Naive thymus-derived CD4-positive, alpha-beta T cell (primary cell): ENCODE results near the gene AXDND1. TPM values are rescaled to one million over a fixed set of nuclear protein-coding genes. Genes with fewer than 3 reads are reported as not detected.

Source experiments
- ATAC-seq: fragments of 150-1000 bp; cut with Tn5 transposase; 2 replicates; pipeline ENCODE4 v1.10.0; 2021; ENCODE audit warnings: mild to moderate bottlenecking, moderate library complexity
- CTCF ChIA-PET: fragments of 350-600 bp; sonication (Branson Sonifier 250); formaldehyde crosslinking; loops from one replicate; lab custom pipeline; 2021; ENCODE audit warnings: antibody characterized with exemption; lab: Charles Lee
- POLR2A ChIA-PET: fragments of 350-600 bp; sonication (Branson Sonifier 250); formaldehyde crosslinking; loops from one replicate; lab custom pipeline; 2021; ENCODE audit warnings: antibody characterized with exemption, inconsistent platforms; lab: Charles Lee
- DNase-seq, 9 donors: peaks; one replicate each; pipeline versions ENCODE4 v3.0.0 to v3.0.0-alpha.2; 2020 to 2022; ENCODE audit warnings: mixed read lengths in 1 of 9
- H3K27ac ChIP-seq: one replicate; pipeline ENCODE4 v1.7.0; 2013; ENCODE audit warnings: mild to moderate bottlenecking, low read depth, low read length, moderate library complexity
- H3K27me3 ChIP-seq, 2 donors: one replicate each; pipeline ENCODE4 v1.7.0; 2013; ENCODE audit warnings: low read length in 2 of 2, mild to moderate bottlenecking in 2 of 2, moderate library complexity in 2 of 2; ENCODE audit not compliant: control insufficient read depth in 2 of 2, insufficient read depth in 2 of 2
- H3K36me3 ChIP-seq, 3 experiments: 1 replicate in 2 of 3; 2 replicates in 1 of 3; pipeline ENCODE4 v1.7.0; 2013; ENCODE audit warnings: low read length in 3 of 3, mild to moderate bottlenecking in 3 of 3, moderate library complexity in 1 of 3; ENCODE audit not compliant: insufficient read depth in 3 of 3, control insufficient read depth in 2 of 3
- H3K4me1 ChIP-seq, 2 donors: one replicate each; pipeline ENCODE4 v1.7.0; 2013; ENCODE audit warnings: low read length in 2 of 2, mild to moderate bottlenecking in 2 of 2, moderate library complexity in 1 of 2; ENCODE audit not compliant: control insufficient read depth in 2 of 2, insufficient read depth in 2 of 2
- H3K4me3 ChIP-seq: 2 replicates; pipeline ENCODE4 v1.7.0; 2013; ENCODE audit warnings: mild to moderate bottlenecking, low read length
- H3K9me3 ChIP-seq, 3 experiments: 1 replicate in 2 of 3; 2 replicates in 1 of 3; pipeline ENCODE4 v1.7.0; 2013; ENCODE audit warnings: low read length in 3 of 3; ENCODE audit not compliant: control insufficient read depth in 2 of 3
- H3K27ac Mint-ChIP-seq, 9 donors: one replicate each; pipeline ENCODE4 v1.8.0; 2020 to 2022; ENCODE audit warnings: mixed read lengths in 9 of 9, mild to moderate bottlenecking in 8 of 9, moderate library complexity in 5 of 9, inconsistent platforms in 2 of 9
- H3K27me3 Mint-ChIP-seq, 5 donors: one replicate each; pipeline ENCODE4 v1.8.0; 2021 to 2022; ENCODE audit warnings: mixed read lengths in 5 of 5, mild to moderate bottlenecking in 1 of 5
- H3K36me3 Mint-ChIP-seq, 5 donors: one replicate each; pipeline ENCODE4 v1.8.0; 2020 to 2022; ENCODE audit warnings: mixed read lengths in 5 of 5, mild to moderate bottlenecking in 3 of 5, inconsistent platforms in 1 of 5
- H3K4me1 Mint-ChIP-seq, 7 donors: one replicate each; pipeline ENCODE4 v1.8.0; 2020 to 2022; ENCODE audit warnings: mixed read lengths in 7 of 7, mild to moderate bottlenecking in 3 of 7, inconsistent platforms in 1 of 7
- H3K4me3 Mint-ChIP-seq, 10 donors: one replicate each; pipeline ENCODE4 v1.8.0; 2020 to 2022; ENCODE audit warnings: mild to moderate bottlenecking in 10 of 10, mixed read lengths in 10 of 10, moderate library complexity in 6 of 10, inconsistent platforms in 2 of 10
- H3K9me3 Mint-ChIP-seq, 11 donors: one replicate each; pipeline ENCODE4 v1.8.0; 2020 to 2022; ENCODE audit warnings: mixed read lengths in 11 of 11, mild to moderate bottlenecking in 4 of 11, inconsistent platforms in 1 of 11, moderate library complexity in 1 of 11
- intact Hi-C, 2 donors: fragments of 100-400 bp; cut with micrococcal nuclease; formaldehyde crosslinking; loops; one replicate each; pipeline ENCODE4 v1.15.1; 2023
- polyA plus RNA-seq, 2 donors: library from polyadenylated mRNA; unstranded; fragments of 300-500 nt; fragmentation: Illumina TruSeq; gene quantifications; one replicate each; pipeline ENCODE4 v1.2.3, GENCODE V29; 2021
- total RNA-seq, 6 experiments: library from RNA in 5 of 6; stranded (reverse) in 5 of 6; gene quantifications; 1 replicate in 5 of 6; 2 replicates in 1 of 6; pipeline ENCODE4 v1.2.3 and lab custom pipeline; 2021 to 2026

Gene AXDND1
- total and polyA plus RNA-seq, 7 experiments from 2014 or later: 0.98 to 2.3 (median 1.3) TPM; not detected in 4

- no peaks in the 10 kb centered on the region for H3K9me3 ChIP-seq
- no peaks in the 10 kb centered on the region for H3K4me1 Mint-ChIP-seq
- CTCF ChIA-PET: no interaction called here
- H3K9me3 Mint-ChIP-seq: peaks cover 0 to 3% (median 0%) of the 10 kb centered on the region in 11 donors
- DNase-seq (no peak), ATAC-seq (no peak)
- no peaks in the 10 kb centered on the region for H3K36me3 Mint-ChIP-seq
- no peak overlapping the region for H3K4me3 Mint-ChIP-seq
- H3K4me3 ChIP-seq: no peak overlapping the region
- POLR2A ChIA-PET: no interaction called here
- no peaks in the 10 kb centered on the region for H3K4me1 ChIP-seq
- intact Hi-C loops: no loop called here
- H3K27me3 ChIP-seq: no peaks in the 10 kb centered on the region
- peaks cover 0 to 5% (median 0%) of the 10 kb centered on the region in 5 donors for H3K27me3 Mint-ChIP-seq
- no peak overlapping the region for H3K27ac ChIP-seq
- H3K36me3 ChIP-seq: no peaks in the 10 kb centered on the region
- no peak overlapping the region for H3K27ac Mint-ChIP-seq
Measured at GRCh38 chr1:179554427-179554826, 188.7 kb downstream of the AXDND1 start.

GRCh38 chr1:179558078-179558477 is 192.3 kb downstream of the AXDND1 start:
- Histone ChIP-seq H3K36me3 (no peaks in the 10 kb centered on the region), H3K9me3 (no peaks in the 10 kb centered on the region), H3K27me3 (no peaks in the 10 kb centered on the region), H3K4me3 (no peak overlapping the region), H3K27ac (no peak overlapping the region), H3K4me1 (no peaks in the 10 kb centered on the region)
- H3K9me3 Mint-ChIP-seq: peaks cover 0 to 2% (median 0%) of the 10 kb centered on the region in 11 donors
- no peak overlapping the region for H3K4me3 Mint-ChIP-seq
- intact Hi-C loops: no loop called here
- no peaks in the 10 kb centered on the region for H3K4me1 Mint-ChIP-seq
- POLR2A ChIA-PET: no interaction called here
- H3K36me3 Mint-ChIP-seq: no peaks in the 10 kb centered on the region
- H3K27ac Mint-ChIP-seq: no peak overlapping the region
- CTCF ChIA-PET: no interaction called here
- ATAC-seq (no peak), DNase-seq (no peak)
- peaks cover 0 to 19% (median 10%) of the 10 kb centered on the region in 5 donors for H3K27me3 Mint-ChIP-seq

- ChIA-PET CTCF (no interaction called here), POLR2A (no interaction called here)
- no peaks in the 10 kb centered on the region for H3K9me3 ChIP-seq
- no peak within 1 kb of the TSS for H3K4me3 ChIP-seq
- Mint-ChIP-seq H3K4me3 (peak within 1 kb of the TSS in 3 of 10 donors; percentile 1 to 14 (median 1)), H3K27ac (no peak within 1 kb of the TSS), H3K9me3 (peaks cover 0 to 4% (median 0%) of the 10 kb centered on the region in 11 donors), H3K27me3 (peaks cover 48 to 66% (median 60%) of the 10 kb centered on the region in 5 donors), H3K36me3 (no peaks in the 10 kb centered on the region), H3K4me1 (peaks cover 0 to 6% (median 5%) of the 10 kb centered on the region in 7 donors)
- H3K27me3 ChIP-seq: peaks cover 0 to 5% of the 10 kb centered on the region in 2 donors
- H3K27ac ChIP-seq: no peak within 1 kb of the TSS
- no peak for ATAC-seq
- no peaks in the 10 kb centered on the region for H3K36me3 ChIP-seq
- DNase-seq: no peak
- no peaks in the 10 kb centered on the region for H3K4me1 ChIP-seq
- intact Hi-C loops: no loop called here
Measured at GRCh38 chr1:179575497-179576314, 209.9 kb downstream of the AXDND1 start, which contains the start of gene NPHS2. Gene NPHS2 (minus strand): TSS chr1:179575948. CDS start chr1:179575864, 84 bp downstream.

GRCh38 chr1:179576509-179576908 is 210.7 kb downstream of the AXDND1 start:
- Histone ChIP-seq H3K4me1 (no peaks in the 10 kb centered on the region), H3K27ac (no peak overlapping the region), H3K9me3 (no peaks in the 10 kb centered on the region), H3K36me3 (no peaks in the 10 kb centered on the region), H3K4me3 (no peak overlapping the region), H3K27me3 (peaks cover 0 to 5% of the 10 kb centered on the region in 2 donors)
- Mint-ChIP-seq H3K36me3 (no peaks in the 10 kb centered on the region), H3K4me3 (peak overlapping the region in 3 of 10 donors; percentile 1 to 14 (median 1)), H3K4me1 (peaks cover 0 to 6% (median 5%) of the 10 kb centered on the region in 7 donors), H3K27me3 (peaks cover 48 to 64% (median 60%) of the 10 kb centered on the region in 5 donors), H3K9me3 (peaks cover 0 to 3% (median 0%) of the 10 kb centered on the region in 11 donors), H3K27ac (no peak overlapping the region)
- intact Hi-C loops: no loop called here
- POLR2A ChIA-PET: no interaction called here
- CTCF ChIA-PET: no interaction called here
- DNase-seq: no peak
- no peak for ATAC-seq

- ATAC-seq: no peak
- Histone ChIP-seq H3K36me3 (no peaks in the 10 kb centered on the region), H3K27me3 (peaks cover 0 to 3% of the 10 kb centered on the region in 2 donors), H3K4me3 (no peak overlapping the region), H3K9me3 (no peaks in the 10 kb centered on the region), H3K27ac (no peak overlapping the region), H3K4me1 (no peaks in the 10 kb centered on the region)
- Mint-ChIP-seq H3K27me3 (peaks cover 42 to 71% (median 59%) of the 10 kb centered on the region in 5 donors), H3K36me3 (peaks cover 0 to 5% (median 0%) of the 10 kb centered on the region in 5 donors), H3K27ac (no peak overlapping the region), H3K4me1 (peaks cover 0 to 4% (median 0%) of the 10 kb centered on the region in 7 donors), H3K9me3 (peaks cover 0 to 3% (median 0%) of the 10 kb centered on the region in 11 donors), H3K4me3 (no peak overlapping the region)
- intact Hi-C loops: no loop called here
- ChIA-PET CTCF (no interaction called here), POLR2A (no interaction called here)
- no peak for DNase-seq
Measured at GRCh38 chr1:179583771-179584320, 218.1 kb downstream of the AXDND1 start.

GRCh38 chr1:179586107-179586823 is 220.5 kb downstream of the AXDND1 start:
- Mint-ChIP-seq H3K27me3 (peaks cover 49 to 74% (median 63%) of the 10 kb centered on the region in 5 donors), H3K27ac (no peak overlapping the region), H3K9me3 (peaks cover 0 to 6% (median 0%) of the 10 kb centered on the region in 11 donors), H3K36me3 (peaks cover 0 to 5% (median 0%) of the 10 kb centered on the region in 5 donors), H3K4me1 (peaks cover 0 to 4% (median 0%) of the 10 kb centered on the region in 7 donors), H3K4me3 (no peak overlapping the region)
- no peak overlapping the region for H3K27ac ChIP-seq
- DNase-seq (no peak), ATAC-seq (no peak)
- no peaks in the 10 kb centered on the region for H3K9me3 ChIP-seq
- H3K27me3 ChIP-seq: peaks cover 0 to 3% of the 10 kb centered on the region in 2 donors
- POLR2A ChIA-PET: no interaction called here
- H3K4me3 ChIP-seq: no peak overlapping the region
- H3K4me1 ChIP-seq: no peaks in the 10 kb centered on the region
- intact Hi-C loops: no loop called here
- H3K36me3 ChIP-seq: no peaks in the 10 kb centered on the region
- CTCF ChIA-PET: no interaction called here
